Measurements from ENCODE around the gene PRCD.
A peak's percentile ranks its signal among the peaks of the same experiment; 100 is the strongest.
"Not testable (repeated sequence)": the region's sequence is repeated elsewhere in the genome, so short reads cannot be mapped to it uniquely, and the experiment has no call there.

Gene PRCD

GRCh38 chr17:76508472-76509063, 31.3 kb upstream of the PRCD start:
- H3K4me1 ChIP-seq (ENCODE audit: insufficient read depth, low read length); H3K27ac ChIP-seq (ENCODE audit: low read depth, low read length); H3K9ac ChIP-seq (ENCODE audit: low read length); H3K27me3 ChIP-seq (ENCODE audit: control insufficient read depth in 1 of 2, insufficient read depth in 2 of 2, low read length in 2 of 2); H3K36me3 ChIP-seq (ENCODE audit: insufficient read depth, low read length); H3K4me3 ChIP-seq (ENCODE audit: low read depth in 1 of 2, low read length in 2 of 2); H3K9me3 ChIP-seq (ENCODE audit: low read length): not testable (repeated sequence)

DNA sequence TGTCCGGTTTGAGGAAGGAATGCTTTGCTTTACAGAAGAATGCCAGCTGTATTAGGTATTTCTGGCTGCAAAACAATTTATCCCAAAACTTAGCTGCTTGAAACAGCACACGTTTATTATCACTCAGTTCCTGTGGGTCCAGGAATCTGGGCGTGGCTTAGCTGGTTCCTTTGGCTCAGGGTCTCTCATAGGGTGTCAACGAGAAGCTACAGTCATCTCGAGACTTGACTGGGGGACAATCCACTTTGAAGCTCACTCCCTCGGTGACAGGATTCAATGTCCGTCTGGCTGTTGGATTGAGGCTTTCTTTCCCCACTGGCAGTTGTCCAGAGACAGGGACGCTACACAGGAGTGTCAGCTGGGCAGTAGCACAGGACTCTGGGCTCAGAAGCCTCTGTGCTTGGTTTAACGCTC, 29.0 kb upstream of the PRCD start:
- Histone ChIP-seq H3K9ac (ENCODE audit: low read length) (no peak overlapping the region), H3K36me3 (ENCODE audit: insufficient read depth, low read length) (no peaks in the 10 kb centered on the region), H3K9me3 (ENCODE audit: low read length) (no peaks in the 10 kb centered on the region), H3K4me3 (ENCODE audit: low read depth in 1 of 2, low read length in 2 of 2) (no peak overlapping the region), H3K27me3 (ENCODE audit: control insufficient read depth in 1 of 2, insufficient read depth in 2 of 2, low read length in 2 of 2) (peaks cover 0 to 5% of the 10 kb centered on the region in 2 donors), H3K4me1 (ENCODE audit: insufficient read depth, low read length) (no peaks in the 10 kb centered on the region), H3K27ac (ENCODE audit: low read depth, low read length) (no peak overlapping the region)

DNA sequence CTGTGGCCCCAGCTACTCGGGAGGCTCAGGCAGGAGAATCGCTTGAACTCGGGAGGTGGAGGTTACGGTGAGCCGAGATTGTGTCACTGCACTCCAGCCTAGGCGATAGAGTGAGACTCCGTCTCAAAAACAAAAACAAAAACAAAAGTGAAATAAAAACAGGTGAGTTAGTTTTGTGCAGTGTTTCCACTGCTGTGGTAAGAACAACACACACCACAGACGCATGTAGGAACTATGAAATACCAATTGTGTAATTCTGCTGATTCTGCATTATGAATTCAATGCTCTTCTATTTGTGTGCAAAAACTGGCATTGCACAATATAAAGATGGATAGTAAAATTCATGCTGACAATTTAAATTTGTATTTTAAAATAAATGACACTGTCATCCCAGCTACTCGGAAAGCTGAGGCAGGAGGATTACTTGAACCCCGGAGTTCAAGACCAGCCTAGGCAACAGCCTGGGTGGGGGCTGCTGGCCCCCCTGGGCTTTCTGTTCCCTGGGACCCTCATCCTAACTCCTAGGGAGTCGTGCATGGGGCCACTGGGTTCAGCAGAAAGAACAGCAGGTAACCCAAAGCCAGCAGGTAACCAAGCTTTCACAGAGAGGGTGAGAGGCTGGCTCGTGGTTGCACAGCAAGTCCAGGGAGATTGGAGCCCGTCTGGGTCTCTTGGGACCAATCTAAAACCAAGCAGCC, 28.0 kb upstream of the PRCD start:
- no peaks in the 10 kb centered on the region for H3K36me3 ChIP-seq (ENCODE audit: insufficient read depth, low read length)
- H3K27ac ChIP-seq (ENCODE audit: low read depth, low read length), result no peak overlapping the region
- peaks cover 0 to 5% of the 10 kb centered on the region in 2 donors for H3K27me3 ChIP-seq (ENCODE audit: control insufficient read depth in 1 of 2, insufficient read depth in 2 of 2, low read length in 2 of 2)
- no peak overlapping the region for H3K9ac ChIP-seq (ENCODE audit: low read length)
- H3K9me3 ChIP-seq (ENCODE audit: low read length), result no peaks in the 10 kb centered on the region
- H3K4me1 ChIP-seq (ENCODE audit: insufficient read depth, low read length), result no peaks in the 10 kb centered on the region
- no peak overlapping the region for H3K4me3 ChIP-seq (ENCODE audit: low read depth in 1 of 2, low read length in 2 of 2)

- Histone ChIP-seq H3K9me3 (ENCODE audit: low read length) (no peaks in the 10 kb centered on the region), H3K36me3 (ENCODE audit: insufficient read depth, low read length) (no peaks in the 10 kb centered on the region), H3K4me3 (ENCODE audit: low read depth in 1 of 2, low read length in 2 of 2) (no peak overlapping the region), H3K9ac (ENCODE audit: low read length) (no peak overlapping the region), H3K27ac (ENCODE audit: low read depth, low read length) (no peak overlapping the region), H3K27me3 (ENCODE audit: control insufficient read depth in 1 of 2, insufficient read depth in 2 of 2, low read length in 2 of 2) (no peaks in the 10 kb centered on the region), H3K4me1 (ENCODE audit: insufficient read depth, low read length) (no peaks in the 10 kb centered on the region)
Observed at GRCh38 chr17:76512366-76513305, 27.2 kb upstream of the PRCD start.

GRCh38 chr17:76513306-76513692, 26.5 kb upstream of the PRCD start:
- H3K4me3 ChIP-seq (ENCODE audit: low read depth in 1 of 2, low read length in 2 of 2), result no peak overlapping the region
- H3K4me1 ChIP-seq (ENCODE audit: insufficient read depth, low read length), result no peaks in the 10 kb centered on the region
- H3K9ac ChIP-seq (ENCODE audit: low read length), result no peak overlapping the region
- no peak overlapping the region for H3K27ac ChIP-seq (ENCODE audit: low read depth, low read length)
- no peaks in the 10 kb centered on the region for H3K9me3 ChIP-seq (ENCODE audit: low read length)
- H3K36me3 ChIP-seq (ENCODE audit: insufficient read depth, low read length), result no peaks in the 10 kb centered on the region
- no peaks in the 10 kb centered on the region for H3K27me3 ChIP-seq (ENCODE audit: control insufficient read depth in 1 of 2, insufficient read depth in 2 of 2, low read length in 2 of 2)

GRCh38 chr17:76514355-76514754, 25.5 kb upstream of the PRCD start:
- not testable (repeated sequence) for H3K4me3 ChIP-seq (ENCODE audit: low read depth in 1 of 2, low read length in 2 of 2); H3K4me1 ChIP-seq (ENCODE audit: insufficient read depth, low read length); H3K27ac ChIP-seq (ENCODE audit: low read depth, low read length); H3K27me3 ChIP-seq (ENCODE audit: control insufficient read depth in 1 of 2, insufficient read depth in 2 of 2, low read length in 2 of 2); H3K9ac ChIP-seq (ENCODE audit: low read length); H3K9me3 ChIP-seq (ENCODE audit: low read length); H3K36me3 ChIP-seq (ENCODE audit: insufficient read depth, low read length)

GRCh38 chr17:76515274-76515949, 24.4 kb upstream of the PRCD start:
- peak overlapping the region; percentile 44 for H3K27ac ChIP-seq (ENCODE audit: low read depth, low read length)
- H3K4me3 ChIP-seq (ENCODE audit: low read depth in 1 of 2, low read length in 2 of 2), result peak overlapping the region in 1 of 2 donors; percentile 22
- H3K9me3 ChIP-seq (ENCODE audit: low read length), result no peaks in the 10 kb centered on the region
- H3K4me1 ChIP-seq (ENCODE audit: insufficient read depth, low read length), result no peaks in the 10 kb centered on the region
- no peaks in the 10 kb centered on the region for H3K27me3 ChIP-seq (ENCODE audit: control insufficient read depth in 1 of 2, insufficient read depth in 2 of 2, low read length in 2 of 2)
- no peaks in the 10 kb centered on the region for H3K36me3 ChIP-seq (ENCODE audit: insufficient read depth, low read length)
- no peak overlapping the region for H3K9ac ChIP-seq (ENCODE audit: low read length)

DNA sequence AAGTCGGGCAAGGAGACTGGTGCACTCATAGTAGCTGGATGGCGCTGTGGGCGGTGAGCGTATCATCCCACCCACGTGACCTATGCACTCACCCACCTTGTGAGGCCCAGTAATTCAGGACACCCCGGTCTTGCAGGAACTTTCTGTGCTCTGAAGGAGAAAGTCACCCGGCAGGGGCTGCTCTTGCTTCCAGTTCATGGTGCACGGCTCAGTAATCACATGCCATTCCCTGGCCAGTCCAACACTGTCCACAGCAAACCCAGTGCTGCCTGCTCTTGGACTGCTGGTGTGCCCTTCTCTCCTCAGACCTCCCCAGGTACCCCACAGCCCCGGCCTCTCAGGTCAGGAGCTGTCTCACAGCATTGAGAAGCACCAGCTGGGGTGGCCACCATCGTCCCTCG, 22.2 kb upstream of the PRCD start:
- peaks cover 0 to 2% of the 10 kb centered on the region in 2 donors for H3K27me3 ChIP-seq (ENCODE audit: control insufficient read depth in 1 of 2, insufficient read depth in 2 of 2, low read length in 2 of 2)
- H3K27ac ChIP-seq (ENCODE audit: low read depth, low read length), result no peak overlapping the region
- no peaks in the 10 kb centered on the region for H3K9me3 ChIP-seq (ENCODE audit: low read length)
- H3K4me1 ChIP-seq (ENCODE audit: insufficient read depth, low read length), result no peaks in the 10 kb centered on the region
- no peaks in the 10 kb centered on the region for H3K36me3 ChIP-seq (ENCODE audit: insufficient read depth, low read length)
- no peak overlapping the region for H3K4me3 ChIP-seq (ENCODE audit: low read depth in 1 of 2, low read length in 2 of 2)
- no peak overlapping the region for H3K9ac ChIP-seq (ENCODE audit: low read length)

GRCh38 chr17:76519048-76519966, 20.5 kb upstream of the PRCD start:
- Histone ChIP-seq H3K27ac (ENCODE audit: low read depth, low read length) (no peak overlapping the region), H3K9ac (ENCODE audit: low read length) (no peak overlapping the region), H3K9me3 (ENCODE audit: low read length) (no peaks in the 10 kb centered on the region), H3K36me3 (ENCODE audit: insufficient read depth, low read length) (no peaks in the 10 kb centered on the region), H3K4me1 (ENCODE audit: insufficient read depth, low read length) (peaks cover 8% of the 10 kb centered on the region), H3K27me3 (ENCODE audit: control insufficient read depth in 1 of 2, insufficient read depth in 2 of 2, low read length in 2 of 2) (peaks cover 0 to 13% of the 10 kb centered on the region in 2 donors), H3K4me3 (ENCODE audit: low read depth in 1 of 2, low read length in 2 of 2) (no peak overlapping the region)

GRCh38 chr17:76521262-76521661, 18.6 kb upstream of the PRCD start:
- Histone ChIP-seq H3K4me3 (ENCODE audit: low read depth in 1 of 2, low read length in 2 of 2) (no peak overlapping the region), H3K27me3 (ENCODE audit: control insufficient read depth in 1 of 2, insufficient read depth in 2 of 2, low read length in 2 of 2) (peaks cover 0 to 13% of the 10 kb centered on the region in 2 donors), H3K27ac (ENCODE audit: low read depth, low read length) (no peak overlapping the region), H3K9me3 (ENCODE audit: low read length) (no peaks in the 10 kb centered on the region), H3K9ac (ENCODE audit: low read length) (no peak overlapping the region), H3K4me1 (ENCODE audit: insufficient read depth, low read length) (peaks cover 16% of the 10 kb centered on the region), H3K36me3 (ENCODE audit: insufficient read depth, low read length) (no peaks in the 10 kb centered on the region)

Measured in muscle layer of colon (tissue), 2 donors.